Fibroblast of skin of scalp (primary cell): ENCODE results near the gene PTPRD.

ENCODE experiments used
- DNase-seq: peaks from one replicate; pipeline ENCODE4 v3.0.0-alpha.2; 2013

Gene PTPRD

DNA sequence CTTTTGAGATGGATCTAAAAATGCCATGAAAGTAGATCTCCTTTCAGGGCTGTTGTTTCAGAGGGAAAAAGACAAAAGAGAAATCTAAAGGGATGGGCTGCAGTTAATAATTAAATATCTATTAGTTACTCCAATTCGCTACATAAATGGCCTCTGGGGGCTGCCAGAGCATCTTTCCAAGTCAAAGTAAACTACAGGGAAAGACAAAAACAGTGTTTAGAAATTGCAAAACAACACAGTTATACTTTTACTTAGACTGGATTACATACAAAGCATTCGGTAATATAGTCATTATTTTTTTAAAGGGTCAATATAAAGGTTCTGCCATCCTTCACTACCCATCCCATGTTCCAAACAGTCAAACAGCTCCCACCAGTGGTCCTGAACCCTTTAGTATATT is 1959.7 kb downstream of the PTPRD start:
- DNase-seq: no peak

DNA sequence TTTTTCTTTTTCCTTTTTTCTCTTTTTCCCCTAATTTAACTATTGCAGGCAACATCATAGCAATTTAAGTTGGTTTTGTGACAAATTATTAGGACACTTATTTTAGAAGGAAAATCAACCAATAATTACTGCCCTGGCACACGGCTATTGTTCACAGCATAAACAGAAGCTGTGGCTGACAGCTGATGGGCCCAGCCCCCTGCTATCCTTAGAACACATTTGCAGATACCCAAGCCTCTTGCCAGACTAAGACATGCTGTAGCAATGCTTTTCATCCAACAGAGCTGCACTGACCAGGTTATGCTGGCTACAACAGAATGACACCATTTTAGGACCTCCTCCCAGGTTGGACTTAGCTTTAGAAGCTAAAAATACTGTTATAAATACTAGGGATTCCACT is 1960.5 kb downstream of the PTPRD start:
- DNase-seq: no peak

- DNase-seq: no peak
These were observed 1961.0 kb downstream of the PTPRD start for GRCh38 chr9:8651846-8652215.

- DNase-seq: no peak
These were observed 1961.5 kb downstream of the PTPRD start for GRCh38 chr9:8651070-8651845.

DNA sequence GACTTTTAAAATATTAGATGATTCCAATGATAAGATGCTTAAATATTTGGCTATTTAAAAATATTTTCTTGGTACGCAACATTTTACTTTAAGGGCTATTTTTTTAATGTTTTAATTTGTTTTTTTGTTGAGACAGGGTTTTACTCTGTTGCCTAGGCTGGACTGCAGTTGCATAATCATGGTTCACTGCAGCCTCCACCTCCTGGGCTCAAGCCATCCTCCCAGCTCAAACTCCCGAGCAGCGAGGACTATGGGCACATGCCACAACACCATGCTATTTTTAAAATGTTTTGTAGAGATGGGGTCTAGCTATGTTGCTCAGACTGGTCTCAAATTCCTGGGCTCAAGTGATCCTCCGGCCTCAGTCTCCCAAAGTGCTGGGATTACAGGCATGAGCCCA is 1963.0 kb downstream of the PTPRD start:
- no peak for DNase-seq

DNA sequence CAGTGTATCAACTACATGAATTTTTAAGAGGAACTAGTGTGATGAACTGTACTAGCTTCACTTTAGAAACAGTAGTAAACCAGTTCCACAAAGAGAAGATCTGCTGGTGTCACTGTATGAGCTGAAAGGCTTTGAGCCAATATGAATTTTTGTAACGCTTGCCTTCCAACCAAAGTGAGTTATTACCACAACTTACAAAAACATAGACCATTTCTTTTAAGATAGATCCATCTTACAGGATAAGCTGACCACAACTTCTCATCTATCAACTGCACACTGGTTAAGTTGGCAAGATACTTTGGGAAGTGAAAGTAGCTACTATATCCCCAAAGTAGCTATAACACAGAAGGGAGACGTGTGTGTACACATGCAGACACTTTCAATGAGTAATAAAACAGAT is 1963.6 kb downstream of the PTPRD start:
- DNase-seq: peak; percentile 31

GRCh38 chr9:8648271-8648845 is 1964.4 kb downstream of the PTPRD start:
- peak; percentile 58 for DNase-seq

DNA sequence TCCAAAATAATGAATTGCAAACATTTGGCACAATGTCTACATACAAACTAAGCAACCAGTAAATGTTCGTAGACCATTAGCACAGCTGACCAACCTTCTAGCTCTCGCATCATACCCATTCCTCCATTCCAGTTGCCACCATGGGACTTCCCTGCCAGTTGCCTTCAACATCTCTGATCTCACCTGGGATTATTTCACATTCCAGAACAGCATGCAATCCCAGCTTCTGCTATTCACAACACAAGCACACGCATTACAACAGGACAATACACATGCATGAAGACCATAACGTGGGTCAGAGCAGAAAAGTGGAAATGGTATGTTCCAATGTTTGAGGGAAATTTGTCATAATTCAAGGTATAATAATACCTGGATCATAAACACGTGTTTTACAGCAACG is 1965.0 kb downstream of the PTPRD start:
- DNase-seq: no peak

DNA sequence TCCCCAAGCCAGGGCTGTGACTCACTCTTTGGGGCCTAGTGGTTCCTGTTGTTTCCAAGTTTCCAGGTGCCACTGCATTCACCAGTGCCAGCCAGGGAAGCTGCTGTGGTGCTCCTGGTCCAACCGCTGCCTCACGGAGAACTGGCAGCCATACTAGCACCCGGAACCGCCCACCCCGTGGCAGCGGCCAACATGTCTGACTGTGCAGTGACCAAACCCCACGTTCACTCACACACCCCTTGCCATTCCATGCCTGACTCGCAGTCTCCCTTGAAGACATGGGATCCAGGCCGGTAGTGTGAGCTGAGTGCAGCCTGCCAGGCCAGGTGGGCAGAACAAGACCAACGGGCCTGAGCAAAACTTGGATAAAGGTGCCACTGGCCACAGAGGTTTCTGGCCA is 1968.2 kb downstream of the PTPRD start:
- no peak for DNase-seq

- no peak for DNase-seq
These were observed 1968.9 kb downstream of the PTPRD start for GRCh38 chr9:8643896-8644295.

- DNase-seq: no peak
These were observed 1969.3 kb downstream of the PTPRD start for GRCh38 chr9:8643464-8643863.

DNA sequence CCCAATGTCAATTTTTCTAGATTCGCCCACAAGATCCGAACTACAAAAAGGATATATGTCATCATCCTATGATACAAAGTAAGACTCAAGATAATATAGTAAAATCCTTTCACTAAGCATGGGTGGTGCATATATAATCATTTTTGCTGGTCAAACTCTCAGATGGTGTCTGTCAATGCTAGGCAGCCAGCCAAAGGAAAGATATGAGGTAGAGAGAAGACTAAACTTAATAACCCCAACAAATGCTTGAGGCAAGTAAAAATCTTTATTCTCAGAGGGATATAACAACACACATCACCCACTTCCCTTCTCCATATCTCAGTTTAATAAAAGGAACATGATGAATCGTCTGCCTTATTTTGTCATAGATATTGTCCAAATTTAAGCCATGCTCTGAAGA is 1972.0 kb downstream of the PTPRD start:
- peak; percentile 21 for DNase-seq

DNA sequence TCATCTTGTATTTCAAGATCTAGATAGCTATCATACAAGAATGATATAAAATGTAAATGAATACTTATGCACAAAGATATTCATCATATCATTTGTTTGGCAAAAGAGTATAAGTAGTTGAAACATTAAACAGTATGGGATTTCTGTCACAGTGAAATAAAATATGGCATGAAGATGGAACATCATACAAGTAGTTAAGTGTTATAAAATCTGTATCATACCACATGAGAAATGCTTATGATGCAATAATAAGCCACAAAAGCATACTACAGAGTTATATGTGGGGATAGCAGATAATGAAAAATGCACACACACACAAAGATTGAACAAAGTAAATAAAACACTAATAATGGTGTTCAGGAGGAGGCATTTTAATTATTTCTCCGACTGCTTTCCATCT is 1975.2 kb downstream of the PTPRD start:
- DNase-seq: peak; percentile 57

GRCh38 chr9:8633784-8634183 is 1979.0 kb downstream of the PTPRD start:
- peak; percentile 52 for DNase-seq

DNA sequence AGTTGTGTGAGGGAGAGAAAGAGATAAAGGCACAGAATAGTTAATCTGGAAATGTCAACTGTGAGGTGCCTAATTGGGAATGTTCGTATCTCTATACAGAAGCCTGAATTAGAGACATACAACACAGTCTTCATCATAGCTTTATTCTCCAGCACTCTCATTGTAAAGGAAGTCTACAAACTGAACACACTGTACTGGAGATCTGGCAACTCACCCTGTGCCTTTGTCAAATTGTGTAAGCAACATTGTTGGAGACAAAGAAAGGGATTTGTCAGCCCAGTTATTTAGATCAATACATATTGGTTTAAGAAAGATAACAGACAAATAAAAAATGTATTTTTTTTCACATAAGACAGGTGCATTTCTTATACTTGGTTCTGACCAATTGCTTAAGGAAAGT is 1980.3 kb downstream of the PTPRD start:
- no peak for DNase-seq

- no peak for DNase-seq
These were observed 1984.0 kb downstream of the PTPRD start for GRCh38 chr9:8628791-8629190.

- DNase-seq: peak; percentile 37
These were observed 1984.7 kb downstream of the PTPRD start for GRCh38 chr9:8627976-8628679.

- DNase-seq: no peak
These were observed 1989.9 kb downstream of the PTPRD start for GRCh38 chr9:8622871-8623270.

DNA sequence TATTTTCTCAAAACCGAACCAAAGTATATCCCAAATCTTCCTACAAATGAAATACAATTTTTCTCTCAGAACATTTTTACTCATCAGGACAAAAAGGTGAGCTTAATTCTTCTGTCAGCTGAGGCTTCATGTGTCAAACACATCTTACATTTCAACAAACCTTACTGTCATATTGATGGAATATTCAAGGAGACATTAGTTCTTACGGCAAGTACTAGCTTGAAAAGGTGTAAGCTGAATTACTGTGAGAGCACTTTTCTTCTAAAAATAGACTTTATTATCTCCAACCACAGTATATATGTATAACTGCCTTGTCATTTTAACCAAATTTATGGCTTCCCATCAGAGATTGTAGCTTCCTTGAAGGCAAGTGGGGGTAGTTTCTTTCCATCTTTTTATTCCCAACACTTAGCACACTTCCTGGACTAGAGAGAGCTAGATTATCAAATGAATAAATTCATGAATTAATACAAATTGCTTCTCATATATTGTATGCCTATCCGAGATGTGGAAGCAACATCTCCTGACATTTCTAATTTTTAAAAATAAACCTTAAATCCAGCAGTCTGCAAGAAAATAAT is 1990.5 kb downstream of the PTPRD start:
- DNase-seq: no peak

GRCh38 chr9:8621416-8621815 is 1991.4 kb downstream of the PTPRD start:
- DNase-seq: no peak

GRCh38 chr9:8616414-8616813 is 1996.4 kb downstream of the PTPRD start:
- DNase-seq: peak; percentile 33

DNA sequence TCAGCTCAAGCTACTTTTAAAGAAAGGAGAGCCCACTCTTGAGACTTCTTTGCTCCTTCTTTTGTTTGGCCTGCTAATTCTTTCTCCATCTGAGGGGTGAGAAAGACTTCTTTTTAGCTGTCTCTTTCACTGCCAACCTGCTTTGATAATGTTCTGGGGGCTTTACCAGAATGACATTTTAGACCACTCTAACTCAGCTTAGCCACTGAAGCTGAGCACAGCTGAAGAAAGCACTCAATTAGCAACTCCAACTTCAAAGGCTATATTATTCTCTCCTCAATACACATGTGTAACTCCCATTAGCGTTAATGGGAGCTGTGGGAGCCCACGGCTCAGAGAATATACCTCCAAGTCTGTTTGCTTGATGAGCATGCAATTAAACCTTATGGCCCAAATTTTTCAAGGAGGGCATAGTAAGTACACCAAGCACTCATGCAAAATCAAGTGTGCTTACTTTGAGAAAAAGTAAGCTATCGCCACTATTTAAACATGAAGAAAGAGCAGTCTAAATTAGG is 1997.8 kb downstream of the PTPRD start:
- DNase-seq: no peak

DNA sequence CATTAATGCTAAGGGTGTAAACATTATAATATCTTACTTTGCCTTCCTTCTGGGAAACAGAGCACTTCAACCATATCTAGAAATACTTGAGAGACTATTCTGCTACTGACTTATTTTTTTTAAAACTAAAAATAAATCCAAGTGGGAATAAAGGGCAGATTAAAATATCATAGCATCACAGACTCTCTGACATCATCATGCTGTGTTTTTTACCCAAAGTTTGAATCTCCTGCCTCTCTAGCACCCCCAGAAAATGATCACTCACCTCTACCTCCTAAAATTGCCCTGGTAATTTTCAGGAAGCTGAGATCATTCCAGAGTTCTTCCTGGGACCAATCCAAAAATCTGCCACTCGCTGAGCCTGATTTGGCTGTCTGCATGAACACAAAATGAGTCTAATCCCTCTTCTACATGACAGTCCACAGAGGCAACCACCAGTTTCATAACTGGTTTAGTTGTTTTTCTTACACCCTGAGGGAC is 1999.4 kb downstream of the PTPRD start:
- DNase-seq: peak; percentile 50
